Activated CD8-positive, alpha-beta T cell treated with anti-CD3 and anti-CD28 coated beads for 36 hours (primary cell): ENCODE data around the gene OSBPL10. TPM values are rescaled to one million over a fixed set of nuclear protein-coding genes. Genes with fewer than 3 reads are reported as not detected.

Experiments used
- ATAC-seq: fragments of 200-7000 bp; cut with Tn5 transposase; one replicate; pipeline ENCODE4 v1.10.0; 2021; ENCODE audit warnings: mild to moderate bottlenecking, moderate library complexity
- CTCF ChIA-PET: fragments of 350-600 bp; sonication (Branson Sonifier 250); formaldehyde crosslinking; loops from one replicate; lab custom pipeline; 2021; ENCODE audit warnings: antibody characterized with exemption; lab: Charles Lee
- POLR2A ChIA-PET: fragments of 350-600 bp; sonication (Branson Sonifier 250); formaldehyde crosslinking; loops from one replicate; lab custom pipeline; 2021; ENCODE audit warnings: antibody characterized with exemption; lab: Charles Lee
- DNase-seq: peaks from one replicate; pipeline ENCODE4 v3.0.0-alpha.2; 2020
- H3K27ac Mint-ChIP-seq: one replicate; pipeline ENCODE4 v1.8.0; 2021; ENCODE audit warnings: mild to moderate bottlenecking, mixed read lengths
- H3K27me3 Mint-ChIP-seq: one replicate; pipeline ENCODE4 v1.8.0; 2021; ENCODE audit warnings: mixed read lengths
- H3K36me3 Mint-ChIP-seq: one replicate; pipeline ENCODE4 v1.8.0; 2021; ENCODE audit warnings: low read depth, mixed read lengths
- H3K4me1 Mint-ChIP-seq: one replicate; pipeline ENCODE4 v1.8.0; 2021; ENCODE audit warnings: low read depth, mixed read lengths
- H3K4me3 Mint-ChIP-seq: one replicate; pipeline ENCODE4 v1.8.0; 2021; ENCODE audit warnings: mild to moderate bottlenecking, moderate library complexity, mixed read lengths
- H3K9me3 Mint-ChIP-seq: one replicate; pipeline ENCODE4 v1.8.0; 2021; ENCODE audit warnings: mixed read lengths
- intact Hi-C: fragments of 100-400 bp; cut with micrococcal nuclease; formaldehyde crosslinking; loops from one replicate; pipeline ENCODE4 v1.10.0; 2022
- total RNA-seq, 2 experiments: library from RNA; stranded (reverse); gene quantifications; one replicate each; pipeline ENCODE4 v1.2.3, GENCODE V29; 2021
- TF ChIP-seq, protein P1 (sequence below): fragments of 200-600 bp; IDR thresholded peaks from one replicate; pipeline ENCODE4 v1.8.0; 2022; ENCODE audit warnings: antibody characterized with exemption, mild to moderate bottlenecking

Gene OSBPL10
- total RNA-seq, 2 experiments from 2014 or later = 1.9 to 2.1 TPM

DNA sequence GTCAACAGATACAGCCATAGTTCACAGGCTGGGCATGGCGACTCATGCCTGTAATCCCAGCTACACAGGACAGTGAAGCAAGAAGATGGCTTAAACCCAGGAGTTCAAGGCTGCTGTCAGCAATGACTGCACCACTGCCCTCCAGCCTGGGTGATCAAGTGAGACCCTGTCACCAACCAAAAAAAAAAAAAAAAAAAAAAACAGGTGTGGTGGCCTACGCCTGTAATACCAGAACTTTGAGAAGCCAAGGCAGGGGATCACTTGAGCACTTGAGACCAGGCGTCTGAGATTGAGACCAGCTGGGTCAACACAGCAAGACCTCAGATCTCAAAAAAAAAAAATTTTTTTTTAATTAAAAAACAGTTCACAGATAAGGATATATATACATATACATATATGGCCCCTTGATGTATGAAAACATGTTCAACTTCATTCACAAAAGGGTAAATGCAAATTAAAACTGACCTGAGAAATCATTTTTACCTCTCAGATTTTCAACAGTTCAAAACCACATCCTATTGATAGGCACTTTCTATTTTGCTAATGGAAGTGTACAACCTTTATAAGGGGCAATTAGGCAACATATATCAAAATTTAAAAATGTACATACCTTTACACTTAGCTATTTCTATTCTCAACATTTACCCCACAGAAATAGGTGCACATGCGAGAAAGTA is 51.1 kb downstream of the OSBPL10 start:
- no peak for ATAC-seq
- intact Hi-C loops = no loop called here
- Mint-ChIP-seq H3K27me3 (no peaks in the 10 kb centered on the region), H3K4me1 (peaks cover 24% of the 10 kb centered on the region), H3K27ac (no peak overlapping the region), H3K4me3 (no peak overlapping the region), H3K36me3 (peaks cover 6% of the 10 kb centered on the region), H3K9me3 (peaks cover 6% of the 10 kb centered on the region)
- TF ChIP-seq, protein P1, sequence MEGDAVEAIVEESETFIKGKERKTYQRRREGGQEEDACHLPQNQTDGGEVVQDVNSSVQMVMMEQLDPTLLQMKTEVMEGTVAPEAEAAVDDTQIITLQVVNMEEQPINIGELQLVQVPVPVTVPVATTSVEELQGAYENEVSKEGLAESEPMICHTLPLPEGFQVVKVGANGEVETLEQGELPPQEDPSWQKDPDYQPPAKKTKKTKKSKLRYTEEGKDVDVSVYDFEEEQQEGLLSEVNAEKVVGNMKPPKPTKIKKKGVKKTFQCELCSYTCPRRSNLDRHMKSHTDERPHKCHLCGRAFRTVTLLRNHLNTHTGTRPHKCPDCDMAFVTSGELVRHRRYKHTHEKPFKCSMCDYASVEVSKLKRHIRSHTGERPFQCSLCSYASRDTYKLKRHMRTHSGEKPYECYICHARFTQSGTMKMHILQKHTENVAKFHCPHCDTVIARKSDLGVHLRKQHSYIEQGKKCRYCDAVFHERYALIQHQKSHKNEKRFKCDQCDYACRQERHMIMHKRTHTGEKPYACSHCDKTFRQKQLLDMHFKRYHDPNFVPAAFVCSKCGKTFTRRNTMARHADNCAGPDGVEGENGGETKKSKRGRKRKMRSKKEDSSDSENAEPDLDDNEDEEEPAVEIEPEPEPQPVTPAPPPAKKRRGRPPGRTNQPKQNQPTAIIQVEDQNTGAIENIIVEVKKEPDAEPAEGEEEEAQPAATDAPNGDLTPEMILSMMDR = no peak
- POLR2A ChIA-PET = interaction anchor here (0.6 kb wide), 1 partner anchor 227 kb away, joined by 3 read pairs; no protein-coding TSS in a partner anchor
- CTCF ChIA-PET = no interaction called here
- DNase-seq = no peak

DNA sequence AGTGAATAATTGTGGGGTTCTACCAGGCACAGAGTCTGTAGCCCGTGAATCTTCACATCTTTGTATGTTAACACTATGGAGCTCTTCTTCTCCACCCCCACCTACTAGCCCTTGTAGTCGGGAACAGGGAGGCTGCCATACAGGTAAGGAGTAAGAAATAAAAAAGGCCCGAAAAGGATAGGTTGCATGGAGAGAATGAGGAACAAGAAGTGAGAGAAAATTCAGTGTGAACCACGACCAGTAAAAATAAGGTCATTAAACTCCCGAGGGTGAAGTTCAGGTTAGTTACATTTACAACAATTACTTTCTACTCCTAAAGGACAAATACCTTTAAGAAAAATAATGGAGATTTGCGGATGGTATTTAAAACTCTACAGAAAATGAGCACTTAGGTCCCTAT is 53.3 kb downstream of the OSBPL10 start:
- DNase-seq = no peak
- H3K4me1 Mint-ChIP-seq = peaks cover 24% of the 10 kb centered on the region
- TF ChIP-seq, protein P1 = no peak
- no peak for ATAC-seq
- peaks cover 6% of the 10 kb centered on the region for H3K36me3 Mint-ChIP-seq
- peak overlapping the region; percentile 90 for H3K27ac Mint-ChIP-seq
- H3K27me3 Mint-ChIP-seq = peaks cover 2% of the 10 kb centered on the region
- ChIA-PET CTCF (no interaction called here), POLR2A (no interaction called here)
- peaks cover 6% of the 10 kb centered on the region for H3K9me3 Mint-ChIP-seq
- no peak overlapping the region for H3K4me3 Mint-ChIP-seq
- intact Hi-C loops = no loop called here

DNA sequence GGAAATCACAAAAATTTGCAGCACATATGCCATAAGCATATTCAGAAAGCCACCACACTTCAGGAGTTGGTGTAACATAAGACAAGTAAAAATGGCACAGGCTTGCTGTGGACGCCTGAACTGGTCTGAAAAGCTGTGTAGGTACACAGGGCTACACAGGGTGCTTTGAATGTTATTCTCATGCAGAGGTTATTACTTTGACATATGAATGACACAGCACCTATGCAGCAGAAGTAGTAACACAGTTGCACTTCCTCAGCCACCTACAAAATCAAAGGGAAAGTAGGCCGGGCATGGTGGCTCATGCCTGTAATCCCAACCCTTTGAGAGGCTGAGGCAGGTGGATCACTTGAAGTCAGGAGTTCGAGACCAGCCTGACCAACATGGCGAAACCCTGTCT is 54.5 kb downstream of the OSBPL10 start:
- TF ChIP-seq, protein P1 = no peak
- Mint-ChIP-seq H3K4me3 (no peak overlapping the region), H3K27ac (peak overlapping the region; percentile 90), H3K36me3 (peaks cover 6% of the 10 kb centered on the region), H3K4me1 (peaks cover 24% of the 10 kb centered on the region), H3K27me3 (peaks cover 3% of the 10 kb centered on the region), H3K9me3 (peaks cover 6% of the 10 kb centered on the region)
- DNase-seq (no peak), ATAC-seq (no peak)
- intact Hi-C loops = no loop called here
- POLR2A ChIA-PET = interaction anchor here (0.6 kb wide), 1 partner anchor 22 kb away, joined by 3 read pairs; no protein-coding TSS in a partner anchor
- CTCF ChIA-PET = no interaction called here

DNA sequence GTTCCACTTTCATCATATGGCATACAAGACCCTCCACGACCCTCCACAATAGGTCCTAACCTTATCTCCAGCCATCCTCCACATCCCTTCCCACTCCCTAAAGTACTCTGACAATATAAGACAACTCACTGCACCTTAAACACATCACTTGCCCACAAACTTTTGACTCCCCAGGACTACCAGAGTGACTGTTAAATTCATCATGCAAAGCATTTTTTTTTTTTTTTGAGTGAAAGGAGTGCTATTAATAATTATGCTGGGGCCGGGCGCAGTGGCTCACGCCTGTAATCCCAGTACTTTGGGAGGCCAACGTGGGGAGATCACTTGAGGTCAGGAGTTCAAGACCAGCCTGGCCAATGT is 55.8 kb downstream of the OSBPL10 start:
- DNase-seq (no peak), ATAC-seq (no peak)

More for the DNA sequence above, 55.8 kb downstream of the OSBPL10 start:
- intact Hi-C loops = no loop called here
- peaks cover 23% of the 10 kb centered on the region for H3K4me1 Mint-ChIP-seq
- H3K36me3 Mint-ChIP-seq = peaks cover 8% of the 10 kb centered on the region
- TF ChIP-seq, protein P1 = no peak
- ChIA-PET CTCF (no interaction called here), POLR2A (no interaction called here)
- H3K9me3 Mint-ChIP-seq = peaks cover 13% of the 10 kb centered on the region
- H3K27ac Mint-ChIP-seq = no peak overlapping the region
- H3K27me3 Mint-ChIP-seq = peaks cover 3% of the 10 kb centered on the region
- H3K4me3 Mint-ChIP-seq = no peak overlapping the region
